Trophoblast cell (in vitro differentiated cells and primary cell): ENCODE measurements around the gene SLC6A8.
A peak's percentile ranks its signal among the peaks of the same experiment; 100 is the strongest.

Experiments used
- DNase-seq, 2 donors: peaks; one replicate each; pipeline ENCODE4 v3.0.0-alpha.2; 2016
- H2AFZ ChIP-seq: 2 replicates; pipeline ENCODE4 v1.6.1; 2013; ENCODE audit warnings: low read length, moderate library complexity, mild to moderate bottlenecking; ENCODE audit not compliant: insufficient read depth, poor library complexity
- H2AK5ac ChIP-seq: 2 replicates; pipeline ENCODE4 v1.6.1; 2013; ENCODE audit warnings: mild to moderate bottlenecking, low read length
- H2BK120ac ChIP-seq: 2 replicates; pipeline ENCODE4 v1.6.1; 2013; ENCODE audit warnings: low read length, mild to moderate bottlenecking, moderate library complexity; ENCODE audit not compliant: insufficient read depth, poor library complexity
- H2BK12ac ChIP-seq: 2 replicates; pipeline ENCODE4 v1.6.1; 2013; ENCODE audit warnings: mild to moderate bottlenecking, low read length, moderate library complexity
- H2BK5ac ChIP-seq: 2 replicates; pipeline ENCODE4 v1.6.1; 2013; ENCODE audit warnings: low read length, low read depth, moderate library complexity, mild to moderate bottlenecking; ENCODE audit not compliant: poor library complexity
- H3K14ac ChIP-seq: 2 replicates; pipeline ENCODE4 v1.6.1; 2013; ENCODE audit warnings: mild to moderate bottlenecking, low read length
- H3K18ac ChIP-seq: 2 replicates; pipeline ENCODE4 v1.6.1; 2013; ENCODE audit warnings: mild to moderate bottlenecking, low read length
- H3K23ac ChIP-seq: 2 replicates; pipeline ENCODE4 v1.6.1; 2013; ENCODE audit warnings: low read length
- H3K27ac ChIP-seq: 2 replicates; pipeline ENCODE4 v1.5.1; 2013; ENCODE audit warnings: low read depth, mild to moderate bottlenecking, inconsistent platforms, low read length, moderate library complexity
- H3K27me3 ChIP-seq: 2 replicates; pipeline ENCODE4 v1.6.1; 2013; ENCODE audit warnings: inconsistent platforms, mild to moderate bottlenecking, low read length, moderate library complexity; ENCODE audit not compliant: insufficient read depth
- H3K36me3 ChIP-seq, 2 experiments: 1 replicate in 1 of 2; 2 replicates in 1 of 2; pipeline ENCODE4 v1.6.1; 2013; ENCODE audit warnings: low read length in 2 of 2, mild to moderate bottlenecking in 2 of 2, moderate library complexity in 1 of 2; ENCODE audit not compliant: insufficient read depth in 2 of 2, control insufficient read depth in 1 of 2
- H3K4ac ChIP-seq: 2 replicates; pipeline ENCODE4 v1.6.1; 2013; ENCODE audit warnings: low read depth, mild to moderate bottlenecking, low read length, moderate library complexity
- H3K4me1 ChIP-seq, 2 experiments: 1 replicate in 1 of 2; 2 replicates in 1 of 2; pipeline ENCODE4 v1.6.1; 2013; ENCODE audit warnings: low read length in 2 of 2, mild to moderate bottlenecking in 2 of 2, moderate library complexity in 1 of 2; ENCODE audit not compliant: insufficient read depth in 2 of 2, control insufficient read depth in 1 of 2
- H3K4me2 ChIP-seq: 2 replicates; pipeline ENCODE4 v1.6.1; 2013; ENCODE audit warnings: inconsistent platforms, mild to moderate bottlenecking, low read length, moderate library complexity
- H3K4me3 ChIP-seq: 2 replicates; pipeline ENCODE4 v1.5.1; 2013; ENCODE audit warnings: mild to moderate bottlenecking, low read depth, low read length, inconsistent platforms
- H3K79me1 ChIP-seq: one replicate; pipeline ENCODE4 v1.6.1; 2013; ENCODE audit warnings: low read length
- H3K79me2 ChIP-seq: 2 replicates; pipeline ENCODE4 v1.6.1; 2013; ENCODE audit warnings: low read length, mild to moderate bottlenecking; ENCODE audit not compliant: control insufficient read depth, insufficient read depth, poor library complexity
- H3K9ac ChIP-seq: 2 replicates; pipeline ENCODE4 v1.6.1; 2013; ENCODE audit warnings: mild to moderate bottlenecking, low read length
- H3K9me3 ChIP-seq: 2 replicates; pipeline ENCODE4 v1.6.1; 2013; ENCODE audit warnings: low read depth, mild to moderate bottlenecking, control low read depth, inconsistent platforms, low read length; ENCODE audit not compliant: insufficient read depth
- H4K12ac ChIP-seq: 2 replicates; pipeline ENCODE4 v1.6.1; 2013; ENCODE audit warnings: low read depth, mild to moderate bottlenecking, low read length, moderate library complexity
- H4K8ac ChIP-seq: 2 replicates; pipeline ENCODE4 v1.6.1; 2013; ENCODE audit warnings: low read depth, mild to moderate bottlenecking, low read length, moderate library complexity
- H4K91ac ChIP-seq: one replicate; pipeline ENCODE4 v1.6.1; 2013; ENCODE audit warnings: low read depth, mild to moderate bottlenecking, low read length, moderate library complexity
- WGBS: extraction: QIAGEN DNeasy Blood & Tissue Kit; methylation state at CpG from one replicate; pipeline ENCODE4 v1.1.7; 2013; ENCODE audit warnings: missing lambda C conversion rate; ENCODE audit not compliant: insufficient read length, insufficient coverage; ENCODE audit errors: extremely low coverage; 5-methylcytosine and 5-hydroxymethylcytosine counted together

SLC6A8 gene

DNA sequence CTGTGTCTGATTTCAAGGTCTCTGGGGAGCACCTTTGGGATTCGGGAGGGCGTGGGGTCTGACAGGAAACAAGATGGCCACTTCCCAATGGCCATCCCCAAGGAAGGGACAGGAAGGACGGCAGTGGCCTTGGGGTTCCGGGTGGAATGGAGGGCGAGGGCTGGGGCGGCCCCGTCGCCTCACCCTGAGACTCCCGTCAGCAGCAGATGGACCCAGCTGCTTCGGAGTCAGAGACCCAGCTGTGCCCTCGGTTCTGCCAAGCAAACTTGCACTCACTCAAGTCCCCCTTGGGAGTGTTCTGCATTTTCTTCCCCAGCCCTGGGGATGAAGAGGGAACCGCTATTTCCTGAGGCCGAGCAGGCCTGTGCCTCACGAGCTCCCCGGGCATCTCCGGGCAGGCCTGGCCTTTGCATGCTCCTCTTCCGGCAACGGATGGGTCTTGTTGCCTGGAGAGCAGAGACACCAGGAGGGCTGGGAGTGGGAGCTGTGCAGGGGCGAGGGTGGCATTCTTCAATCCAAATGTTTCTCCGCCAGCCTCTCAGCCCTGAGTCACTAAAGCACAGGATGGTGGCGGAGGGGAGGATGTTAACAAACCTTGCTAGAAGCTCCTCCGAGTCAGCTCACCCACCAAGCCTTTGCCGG, 47.6 kb upstream of the SLC6A8 start:
- Histone ChIP-seq H3K23ac (no peak overlapping the region), H2BK12ac (no peak overlapping the region), H2BK5ac (no peak overlapping the region), H3K4me2 (no peak overlapping the region), H3K4me3 (no peak overlapping the region), H4K8ac (no peak overlapping the region), H2AK5ac (no peak overlapping the region), H3K27me3 (peaks cover 36% of the 10 kb centered on the region), H3K18ac (no peak overlapping the region), H3K9me3 (no peaks in the 10 kb centered on the region), H4K91ac (no peak overlapping the region), H3K4ac (no peak overlapping the region), H3K14ac (no peak overlapping the region), H2AFZ (no peak overlapping the region), H3K79me1 (no peaks in the 10 kb centered on the region), H2BK120ac (no peak overlapping the region), H3K79me2 (no peaks in the 10 kb centered on the region), H3K4me1 (peaks cover 2 to 3% of the 10 kb centered on the region in 2 experiments), H3K36me3 (no peaks in the 10 kb centered on the region), H3K27ac (no peak overlapping the region), H3K9ac (no peak overlapping the region), H4K12ac (no peak overlapping the region)
- WGBS, result no CpG with 5 or more reads among the region's 23 CpGs
- no peak for DNase-seq

DNA sequence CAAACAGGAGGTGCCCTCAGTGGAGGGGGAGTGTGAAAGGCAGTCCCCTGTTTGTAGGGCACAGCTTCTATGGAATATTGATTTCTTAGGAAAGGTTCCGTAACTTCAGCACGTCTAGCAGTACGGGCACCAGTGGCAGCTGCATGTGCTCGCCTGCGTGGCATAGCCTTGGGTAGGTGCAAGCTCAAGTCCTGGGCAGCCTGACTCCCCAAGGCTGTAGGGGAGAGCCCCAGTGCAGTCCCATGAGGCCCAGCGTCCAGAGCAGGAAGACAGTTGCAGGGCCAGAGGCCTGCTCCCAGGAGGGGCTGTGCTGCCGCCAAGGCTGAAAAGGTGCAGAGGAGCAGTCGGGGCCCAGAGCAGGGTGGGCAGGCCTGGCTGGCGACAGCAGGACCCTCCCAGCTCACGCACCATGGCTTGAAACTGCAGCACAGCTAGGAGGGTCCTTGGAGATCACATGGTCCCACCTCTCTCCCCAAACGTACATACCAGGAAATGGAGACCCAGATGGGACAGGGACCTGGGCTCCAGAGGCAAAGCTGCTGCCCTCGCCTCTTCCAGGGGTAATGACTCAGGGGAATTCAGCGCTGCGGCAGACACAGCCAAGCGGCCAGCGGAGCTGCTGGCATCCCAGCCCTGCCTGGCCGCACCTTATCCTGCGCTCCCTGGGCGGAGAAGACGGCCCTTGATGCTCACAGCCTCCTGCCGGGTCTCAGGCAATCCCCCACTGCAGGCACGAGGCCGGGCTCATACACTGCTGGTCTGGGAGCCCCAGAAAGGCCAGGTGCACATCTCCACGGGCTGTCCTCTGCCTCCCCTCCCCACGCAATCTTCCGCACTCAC, 46.8 kb upstream of the SLC6A8 start:
- H2BK12ac ChIP-seq, result no peak overlapping the region
- H3K27ac ChIP-seq, result no peak overlapping the region
- H3K4me2 ChIP-seq, result no peak overlapping the region
- no peak overlapping the region for H4K12ac ChIP-seq
- H2BK5ac ChIP-seq, result no peak overlapping the region
- H3K4ac ChIP-seq, result no peak overlapping the region
- no peak overlapping the region for H2BK120ac ChIP-seq
- H3K18ac ChIP-seq, result no peak overlapping the region
- no peaks in the 10 kb centered on the region for H3K79me1 ChIP-seq
- H3K9me3 ChIP-seq, result no peaks in the 10 kb centered on the region
- H3K23ac ChIP-seq, result no peak overlapping the region
- H3K4me3 ChIP-seq, result no peak overlapping the region
- H3K27me3 ChIP-seq, result peaks cover 41% of the 10 kb centered on the region
- no peak overlapping the region for H4K91ac ChIP-seq
- H4K8ac ChIP-seq, result no peak overlapping the region
- no peak overlapping the region for H3K14ac ChIP-seq
- WGBS, result no CpG with 5 or more reads among the region's 26 CpGs
- H3K79me2 ChIP-seq, result no peaks in the 10 kb centered on the region
- no peak overlapping the region for H3K9ac ChIP-seq
- no peak overlapping the region for H2AK5ac ChIP-seq
- H3K36me3 ChIP-seq, result no peaks in the 10 kb centered on the region
- peaks cover 2 to 3% of the 10 kb centered on the region in 2 experiments for H3K4me1 ChIP-seq
- DNase-seq, result peak in 1 of 2 donors; percentile 34
- no peak overlapping the region for H2AFZ ChIP-seq

DNA sequence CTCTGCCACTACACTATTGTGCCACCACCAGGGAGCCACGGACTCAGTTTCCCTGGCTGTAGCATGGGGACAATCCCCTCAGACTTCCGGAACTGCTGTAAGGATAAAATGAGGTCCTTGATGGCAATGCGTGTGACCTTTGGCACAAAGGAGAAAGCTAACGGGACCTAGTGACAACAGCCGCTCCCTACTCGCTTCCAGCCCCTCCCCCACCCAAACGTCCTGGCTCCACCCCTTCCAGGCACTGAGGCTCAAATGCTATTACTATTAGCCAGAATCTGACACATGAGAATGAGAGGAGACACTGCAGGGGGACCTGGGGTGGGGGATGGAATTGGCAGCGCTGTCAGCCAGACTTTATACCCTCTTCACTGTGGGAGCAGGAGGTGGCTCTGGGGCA, 46.1 kb upstream of the SLC6A8 start:
- H3K4ac ChIP-seq, result no peak overlapping the region
- H3K27me3 ChIP-seq, result peaks cover 48% of the 10 kb centered on the region
- H3K9me3 ChIP-seq, result no peaks in the 10 kb centered on the region
- no peak overlapping the region for H2AK5ac ChIP-seq
- no peaks in the 10 kb centered on the region for H3K79me2 ChIP-seq
- no peaks in the 10 kb centered on the region for H3K36me3 ChIP-seq
- no peak overlapping the region for H2BK12ac ChIP-seq
- H3K14ac ChIP-seq, result no peak overlapping the region
- no peak overlapping the region for H4K8ac ChIP-seq
- no peak overlapping the region for H4K91ac ChIP-seq
- H2BK5ac ChIP-seq, result no peak overlapping the region
- H3K27ac ChIP-seq, result no peak overlapping the region
- H3K4me2 ChIP-seq, result no peak overlapping the region
- no peak overlapping the region for H4K12ac ChIP-seq
- H2AFZ ChIP-seq, result no peak overlapping the region
- no peak overlapping the region for H2BK120ac ChIP-seq
- H3K4me1 ChIP-seq, result peaks cover 3% of the 10 kb centered on the region in 2 experiments
- no peak overlapping the region for H3K18ac ChIP-seq
- no CpG with 5 or more reads among the region's 8 CpGs for WGBS
- DNase-seq, result no peak
- no peak overlapping the region for H3K23ac ChIP-seq
- no peaks in the 10 kb centered on the region for H3K79me1 ChIP-seq
- no peak overlapping the region for H3K9ac ChIP-seq
- H3K4me3 ChIP-seq, result no peak overlapping the region

DNA sequence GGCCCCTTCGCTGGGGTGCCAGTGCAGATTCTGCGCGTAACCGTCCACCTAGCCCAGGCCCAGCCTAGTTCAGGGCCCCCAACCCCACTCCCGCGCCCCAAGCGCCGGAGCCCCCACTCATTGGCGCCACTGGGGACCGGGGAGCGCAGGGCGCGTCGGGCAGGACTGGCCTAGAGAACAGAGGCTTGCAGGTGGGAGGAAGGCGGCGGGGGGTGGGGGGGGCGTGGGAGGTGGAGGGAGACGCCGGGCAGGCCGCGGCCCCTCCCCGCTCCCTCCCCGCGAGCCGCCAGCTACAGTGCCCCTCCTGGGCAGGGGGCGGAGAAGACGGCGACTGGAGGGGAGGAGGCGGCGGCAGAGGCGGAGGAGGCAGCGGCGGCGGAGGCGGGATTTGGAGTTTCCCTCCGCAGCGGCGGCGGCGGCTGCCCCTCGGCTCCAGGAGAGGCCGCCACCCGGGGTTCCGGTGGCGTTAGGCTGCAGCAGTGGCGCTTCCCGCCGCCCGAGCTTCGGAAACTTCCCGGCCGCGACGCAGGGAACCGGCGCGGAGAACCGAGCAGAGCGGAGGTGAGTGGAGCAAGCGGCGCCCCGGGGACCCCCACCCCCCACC, 45.6 kb upstream of the SLC6A8 start:
- no CpG with 5 or more reads among the region's 62 CpGs for whole genome bisulfite sequencing
- H3K9ac ChIP-seq, result no peak overlapping the region
- H3K23ac ChIP-seq, result no peak overlapping the region
- no peak overlapping the region for H2BK120ac ChIP-seq
- H3K79me2 ChIP-seq, result no peaks in the 10 kb centered on the region
- H3K27me3 ChIP-seq, result peaks cover 50% of the 10 kb centered on the region
- H3K4me2 ChIP-seq, result no peak overlapping the region
- no peak overlapping the region for H4K12ac ChIP-seq
- H3K36me3 ChIP-seq, result no peaks in the 10 kb centered on the region
- H3K18ac ChIP-seq, result no peak overlapping the region
- no peak overlapping the region for H3K4me3 ChIP-seq
- no peak overlapping the region for H3K27ac ChIP-seq
- H2BK12ac ChIP-seq, result no peak overlapping the region
- no peak overlapping the region for H2AK5ac ChIP-seq
- H3K9me3 ChIP-seq, result no peaks in the 10 kb centered on the region
- DNase-seq, result no peak
- no peak overlapping the region for H2BK5ac ChIP-seq
- no peak overlapping the region for H4K8ac ChIP-seq
- no peak overlapping the region for H4K91ac ChIP-seq
- no peak overlapping the region for H2AFZ ChIP-seq
- H3K79me1 ChIP-seq, result no peaks in the 10 kb centered on the region
- no peak overlapping the region for H3K4ac ChIP-seq
- no peak overlapping the region for H3K14ac ChIP-seq
- peaks cover 3 to 6% of the 10 kb centered on the region in 2 experiments for H3K4me1 ChIP-seq
